Erythroblast (primary cell): ENCODE data around the gene PPM1E.

Experiments
- GATA1 ChIP-seq: IDR thresholded peaks from 2 replicates; pipeline ENCODE4 v1.6.1; 2011; ENCODE audit warnings: low read depth, mild to moderate bottlenecking, control low read depth, low read length, moderate library complexity
- POLR2A ChIP-seq: IDR thresholded peaks from 2 replicates; pipeline ENCODE4 v1.6.1; 2011; ENCODE audit warnings: mild to moderate bottlenecking, low read length

GRCh38 chr17:58840820-58841612 lies 85.4 kb downstream of the PPM1E start:
- TF ChIP-seq POLR2A (no peak), GATA1 (no peak)
